ENCODE results near the gene DOK6. TPM values are rescaled to one million over a fixed set of nuclear protein-coding genes. Genes with fewer than 3 reads are reported as not detected.

Gene DOK6
- total RNA-seq, 1 donor from 2014 or later, result not detected

DNA sequence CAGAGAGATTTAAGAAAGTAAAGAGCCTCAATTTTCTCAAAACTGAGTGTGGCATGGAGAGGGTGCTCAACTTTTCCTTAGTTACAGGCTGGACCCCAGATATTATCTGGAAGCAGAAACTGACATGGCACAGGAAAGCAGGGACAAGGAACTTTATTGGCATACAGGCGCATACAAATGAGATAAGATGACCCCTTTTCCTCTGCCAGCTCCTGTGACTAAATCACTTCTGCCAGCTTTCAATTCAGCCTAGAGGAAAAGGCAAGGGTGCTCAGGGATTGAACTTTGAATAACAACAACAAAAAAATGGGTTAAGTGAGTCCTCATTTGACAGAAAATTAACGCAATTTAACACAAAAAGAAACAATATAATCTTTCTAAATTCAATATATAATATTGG is 284.1 kb downstream of the DOK6 start:
- intact Hi-C loops (cut with DNase I), result no loop called here
- Histone ChIP-seq H3K4me1 (no peaks in the 10 kb centered on the region), H3K9me3 (no peaks in the 10 kb centered on the region), H3K36me3 (no peaks in the 10 kb centered on the region), H3K4me3 (no peak overlapping the region), H3K27ac (no peak overlapping the region), H3K27me3 (no peaks in the 10 kb centered on the region)
- TF ChIP-seq CTCF (IDR thresholded peaks at IDR 0.05), result no peak
- no peak for DNase-seq (ENCODE audit: low spot score in 2 of 2)

DNA sequence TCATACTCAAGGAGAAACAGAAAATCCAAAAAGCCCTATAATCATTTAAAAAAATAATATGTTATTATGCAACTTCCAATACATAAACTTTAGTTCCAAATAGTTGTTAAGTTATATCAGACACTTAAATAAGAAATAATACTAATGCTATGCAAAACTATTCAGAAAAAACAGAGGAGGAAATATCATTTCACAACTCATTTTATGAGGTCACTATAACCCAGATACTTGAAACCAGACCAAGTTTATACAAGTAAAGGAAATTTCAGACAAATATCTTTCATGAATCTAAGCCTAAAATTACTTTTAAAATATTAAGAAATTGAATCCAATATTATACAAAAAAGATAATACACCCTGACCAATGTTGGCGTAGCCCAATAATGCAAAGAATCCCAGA is 286.2 kb downstream of the DOK6 start:
- Histone ChIP-seq H3K27ac (no peak overlapping the region), H3K36me3 (no peaks in the 10 kb centered on the region), H3K4me1 (no peaks in the 10 kb centered on the region), H3K27me3 (no peaks in the 10 kb centered on the region), H3K4me3 (no peak overlapping the region), H3K9me3 (no peaks in the 10 kb centered on the region)
- intact Hi-C loops (cut with DNase I), result no loop called here
- DNase-seq (ENCODE audit: low spot score in 2 of 2), result no peak
- TF ChIP-seq CTCF (IDR thresholded peaks at IDR 0.05), result no peak

DNA sequence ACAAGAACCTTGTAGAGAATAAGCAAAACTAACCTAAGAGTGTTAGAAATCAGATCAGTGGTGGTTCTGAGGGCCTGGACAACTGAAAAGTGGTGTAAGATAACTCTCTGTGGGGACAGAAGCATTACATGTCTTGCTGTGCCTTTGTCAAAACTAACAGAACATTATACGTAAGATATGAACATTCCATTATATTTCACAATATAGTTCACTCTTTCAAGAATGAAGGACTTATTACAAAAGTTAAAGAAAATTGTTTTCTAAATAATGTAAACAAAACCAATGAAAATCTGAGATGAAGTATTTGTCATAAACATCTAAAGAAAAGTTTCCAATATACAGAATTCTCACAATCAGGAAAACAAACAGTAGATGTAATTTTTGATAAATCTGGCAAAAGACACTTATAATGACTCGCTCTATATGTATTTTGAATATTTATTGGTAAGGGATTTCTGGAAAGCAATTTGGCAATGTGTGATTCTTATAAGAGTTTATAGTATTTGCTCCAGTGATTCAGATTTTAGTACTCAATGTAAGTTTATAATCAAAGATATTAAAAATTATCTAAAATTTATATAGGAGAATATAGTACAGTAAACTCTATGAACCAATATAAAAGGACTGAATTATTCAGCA is 288.6 kb downstream of the DOK6 start:
- DNase-seq (ENCODE audit: low spot score in 2 of 2), result no peak
- Histone ChIP-seq H3K27ac (no peak overlapping the region), H3K4me3 (no peak overlapping the region), H3K36me3 (no peaks in the 10 kb centered on the region), H3K9me3 (no peaks in the 10 kb centered on the region), H3K27me3 (no peaks in the 10 kb centered on the region), H3K4me1 (no peaks in the 10 kb centered on the region)
- intact Hi-C loops (cut with DNase I), result no loop called here
- TF ChIP-seq CTCF (IDR thresholded peaks at IDR 0.05), result no peak

GRCh38 chr18:69691008-69691760 is 290.5 kb downstream of the DOK6 start:
- no peak overlapping the region for H3K4me3 ChIP-seq
- no peak for TF ChIP-seq CTCF (IDR thresholded peaks at IDR 0.05)
- intact Hi-C loops (cut with DNase I), result no loop called here
- no peaks in the 10 kb centered on the region for H3K27me3 ChIP-seq
- no peaks in the 10 kb centered on the region for H3K9me3 ChIP-seq
- no peak overlapping the region for H3K27ac ChIP-seq
- no peaks in the 10 kb centered on the region for H3K36me3 ChIP-seq
- no peak for DNase-seq (ENCODE audit: low spot score in 2 of 2)
- H3K4me1 ChIP-seq, result no peaks in the 10 kb centered on the region

DNA sequence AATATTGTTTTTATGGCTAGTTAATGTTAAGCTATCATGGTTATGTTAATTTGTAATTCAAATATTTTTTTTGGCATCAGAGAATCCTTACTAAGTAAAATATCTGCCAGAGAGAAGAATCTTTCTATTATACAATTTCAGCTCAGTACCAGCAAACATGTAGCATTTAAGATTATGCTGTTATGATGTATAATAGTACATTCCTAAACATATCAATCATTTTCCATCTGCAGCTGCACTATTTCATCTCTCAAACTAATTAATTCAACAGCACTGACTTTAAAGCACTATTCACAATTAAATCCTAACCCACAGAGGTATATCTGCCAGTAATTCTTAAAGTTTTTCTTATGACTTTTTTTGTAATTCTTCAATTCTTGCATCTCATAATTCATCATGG is 296.4 kb downstream of the DOK6 start:
- no peaks in the 10 kb centered on the region for H3K9me3 ChIP-seq
- no peaks in the 10 kb centered on the region for H3K36me3 ChIP-seq
- no peak overlapping the region for H3K4me3 ChIP-seq
- intact Hi-C loops (cut with DNase I), result no loop called here
- no peaks in the 10 kb centered on the region for H3K4me1 ChIP-seq
- no peak for DNase-seq (ENCODE audit: low spot score in 2 of 2)
- H3K27me3 ChIP-seq, result no peaks in the 10 kb centered on the region
- H3K27ac ChIP-seq, result no peak overlapping the region
- no peak for TF ChIP-seq CTCF (IDR thresholded peaks at IDR 0.05)
